Trophoblast cell (in vitro differentiated cells and primary cell): ENCODE data around the gene ARHGAP11B.
"Not testable (repeated sequence)": the region's sequence is repeated elsewhere in the genome, so short reads cannot be mapped to it uniquely, and the experiment has no call there.

ENCODE experiments used
- DNase-seq, 2 donors: peaks; one replicate each; pipeline ENCODE4 v3.0.0-alpha.2; 2016
- H2AFZ ChIP-seq: 2 replicates; pipeline ENCODE4 v1.6.1; 2013; ENCODE audit warnings: low read length, moderate library complexity, mild to moderate bottlenecking; ENCODE audit not compliant: insufficient read depth, poor library complexity
- H2AK5ac ChIP-seq: 2 replicates; pipeline ENCODE4 v1.6.1; 2013; ENCODE audit warnings: mild to moderate bottlenecking, low read length
- H2BK120ac ChIP-seq: 2 replicates; pipeline ENCODE4 v1.6.1; 2013; ENCODE audit warnings: low read length, mild to moderate bottlenecking, moderate library complexity; ENCODE audit not compliant: insufficient read depth, poor library complexity
- H2BK12ac ChIP-seq: 2 replicates; pipeline ENCODE4 v1.6.1; 2013; ENCODE audit warnings: mild to moderate bottlenecking, low read length, moderate library complexity
- H2BK5ac ChIP-seq: 2 replicates; pipeline ENCODE4 v1.6.1; 2013; ENCODE audit warnings: low read length, low read depth, moderate library complexity, mild to moderate bottlenecking; ENCODE audit not compliant: poor library complexity
- H3K14ac ChIP-seq: 2 replicates; pipeline ENCODE4 v1.6.1; 2013; ENCODE audit warnings: mild to moderate bottlenecking, low read length
- H3K18ac ChIP-seq: 2 replicates; pipeline ENCODE4 v1.6.1; 2013; ENCODE audit warnings: mild to moderate bottlenecking, low read length
- H3K23ac ChIP-seq: 2 replicates; pipeline ENCODE4 v1.6.1; 2013; ENCODE audit warnings: low read length
- H3K27ac ChIP-seq: 2 replicates; pipeline ENCODE4 v1.5.1; 2013; ENCODE audit warnings: low read depth, mild to moderate bottlenecking, inconsistent platforms, low read length, moderate library complexity
- H3K27me3 ChIP-seq: 2 replicates; pipeline ENCODE4 v1.6.1; 2013; ENCODE audit warnings: inconsistent platforms, mild to moderate bottlenecking, low read length, moderate library complexity; ENCODE audit not compliant: insufficient read depth
- H3K36me3 ChIP-seq, 2 experiments: 1 replicate in 1 of 2; 2 replicates in 1 of 2; pipeline ENCODE4 v1.6.1; 2013; ENCODE audit warnings: low read length in 2 of 2, mild to moderate bottlenecking in 2 of 2, moderate library complexity in 1 of 2; ENCODE audit not compliant: insufficient read depth in 2 of 2, control insufficient read depth in 1 of 2
- H3K4ac ChIP-seq: 2 replicates; pipeline ENCODE4 v1.6.1; 2013; ENCODE audit warnings: low read depth, mild to moderate bottlenecking, low read length, moderate library complexity
- H3K4me1 ChIP-seq, 2 experiments: 1 replicate in 1 of 2; 2 replicates in 1 of 2; pipeline ENCODE4 v1.6.1; 2013; ENCODE audit warnings: low read length in 2 of 2, mild to moderate bottlenecking in 2 of 2, moderate library complexity in 1 of 2; ENCODE audit not compliant: insufficient read depth in 2 of 2, control insufficient read depth in 1 of 2
- H3K4me2 ChIP-seq: 2 replicates; pipeline ENCODE4 v1.6.1; 2013; ENCODE audit warnings: inconsistent platforms, mild to moderate bottlenecking, low read length, moderate library complexity
- H3K4me3 ChIP-seq: 2 replicates; pipeline ENCODE4 v1.5.1; 2013; ENCODE audit warnings: mild to moderate bottlenecking, low read depth, low read length, inconsistent platforms
- H3K79me1 ChIP-seq: one replicate; pipeline ENCODE4 v1.6.1; 2013; ENCODE audit warnings: low read length
- H3K79me2 ChIP-seq: 2 replicates; pipeline ENCODE4 v1.6.1; 2013; ENCODE audit warnings: low read length, mild to moderate bottlenecking; ENCODE audit not compliant: control insufficient read depth, insufficient read depth, poor library complexity
- H3K9ac ChIP-seq: 2 replicates; pipeline ENCODE4 v1.6.1; 2013; ENCODE audit warnings: mild to moderate bottlenecking, low read length
- H3K9me3 ChIP-seq: 2 replicates; pipeline ENCODE4 v1.6.1; 2013; ENCODE audit warnings: low read depth, mild to moderate bottlenecking, control low read depth, inconsistent platforms, low read length; ENCODE audit not compliant: insufficient read depth
- H4K12ac ChIP-seq: 2 replicates; pipeline ENCODE4 v1.6.1; 2013; ENCODE audit warnings: low read depth, mild to moderate bottlenecking, low read length, moderate library complexity
- H4K8ac ChIP-seq: 2 replicates; pipeline ENCODE4 v1.6.1; 2013; ENCODE audit warnings: low read depth, mild to moderate bottlenecking, low read length, moderate library complexity
- H4K91ac ChIP-seq: one replicate; pipeline ENCODE4 v1.6.1; 2013; ENCODE audit warnings: low read depth, mild to moderate bottlenecking, low read length, moderate library complexity
- WGBS: extraction: QIAGEN DNeasy Blood & Tissue Kit; methylation state at CpG from one replicate; pipeline ENCODE4 v1.1.7; 2013; ENCODE audit warnings: missing lambda C conversion rate; ENCODE audit not compliant: insufficient read length, insufficient coverage; ENCODE audit errors: extremely low coverage; 5-methylcytosine and 5-hydroxymethylcytosine counted together

ARHGAP11B gene

DNA sequence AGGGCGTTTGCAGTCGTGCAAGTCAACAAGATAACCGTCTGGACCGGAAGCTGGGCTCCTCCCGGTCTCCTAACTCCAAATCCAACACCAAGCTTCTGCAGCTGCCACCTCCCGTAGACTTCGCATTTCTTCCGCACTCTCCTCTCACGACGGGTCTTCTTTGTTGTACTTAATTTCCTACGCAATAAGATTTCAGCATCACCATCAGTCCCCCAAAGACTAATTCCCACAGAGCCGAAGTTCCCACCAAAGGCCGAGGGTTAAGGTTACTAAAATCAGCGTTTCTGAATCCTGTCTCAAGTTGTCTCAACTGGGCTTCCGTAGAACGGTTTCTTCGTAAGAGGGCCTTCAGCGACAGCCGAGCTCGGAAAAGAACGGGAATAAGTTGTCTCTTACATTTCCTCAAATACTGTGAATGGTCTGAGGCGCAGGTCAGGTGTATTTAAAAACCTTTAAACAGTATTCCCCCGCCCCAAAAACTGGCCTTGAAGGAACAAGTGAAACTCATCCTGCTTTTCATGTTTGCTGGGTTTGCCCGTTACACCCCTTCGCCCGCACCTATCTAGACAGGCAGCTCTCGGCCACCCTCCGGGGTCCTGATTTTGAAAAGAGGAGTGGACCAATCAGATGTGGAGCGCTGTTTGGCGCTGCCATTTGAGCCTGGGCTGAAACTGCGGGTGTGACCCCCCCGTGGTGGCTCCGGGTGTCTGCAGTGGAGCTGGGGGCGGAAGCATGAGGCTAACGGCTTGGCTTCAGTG, at the start of gene ARHGAP11B:
ARHGAP11B (plus strand) TSS at position 693 of the 758 bp plus-strand sequence.
- not testable (repeated sequence) for H2BK12ac ChIP-seq, H3K36me3 ChIP-seq, H3K4me1 ChIP-seq, H3K9me3 ChIP-seq, H3K79me1 ChIP-seq, H3K23ac ChIP-seq, H2AK5ac ChIP-seq, H3K79me2 ChIP-seq, H3K27me3 ChIP-seq
- Histone ChIP-seq H3K4me3 (peak within 1 kb of the TSS; percentile 79), H4K8ac (peak within 1 kb of the TSS; percentile 53), H4K12ac (peak within 1 kb of the TSS; percentile 59), H3K4me2 (peak within 1 kb of the TSS; percentile 83), H3K18ac (peak within 1 kb of the TSS; percentile 46), H2BK5ac (peak within 1 kb of the TSS; percentile 57), H3K14ac (peak within 1 kb of the TSS; percentile 25), H3K4ac (peak within 1 kb of the TSS; percentile 33), H2BK120ac (peak within 1 kb of the TSS; percentile 46), H4K91ac (peak within 1 kb of the TSS; percentile 66), H2AFZ (peak within 1 kb of the TSS; percentile 52), H3K9ac (peak within 1 kb of the TSS; percentile 95), H3K27ac (peak within 1 kb of the TSS; percentile 68)
- DNase-seq: peak; percentile 88 to 99
- no CpG with 5 or more reads among the region's 35 CpGs for WGBS

DNA sequence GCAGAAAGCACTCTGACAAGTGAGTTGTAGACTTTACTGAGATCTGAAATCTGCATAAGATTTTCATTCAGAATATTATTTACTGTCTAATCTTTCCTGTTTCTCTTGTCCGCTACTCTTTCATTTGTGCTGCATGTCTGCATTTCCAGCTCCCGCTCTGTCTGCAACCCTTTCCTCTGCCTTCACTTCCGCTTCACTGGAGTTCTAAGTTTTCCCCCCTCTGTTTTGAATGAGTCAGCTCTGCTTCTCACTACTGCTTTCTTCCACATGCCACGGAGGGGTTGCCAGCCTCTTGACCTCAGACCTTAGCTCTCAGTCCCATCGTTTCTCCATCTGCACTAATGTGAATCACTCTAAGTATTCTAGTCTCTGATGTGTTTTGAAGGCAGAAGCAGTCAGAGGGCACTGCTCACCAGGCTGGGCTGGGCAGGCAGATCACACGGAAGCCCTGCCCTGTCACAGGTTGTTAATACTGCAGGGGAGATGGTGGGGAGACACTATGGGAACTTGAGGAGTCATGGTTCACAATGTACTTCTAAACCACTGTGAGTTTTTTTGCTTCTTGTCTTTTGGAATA, 46.4 kb upstream of the ARHGAP11B start:
- H2BK120ac ChIP-seq, H2AK5ac ChIP-seq, H3K18ac ChIP-seq, H4K12ac ChIP-seq, H4K8ac ChIP-seq, H3K36me3 ChIP-seq, H3K79me2 ChIP-seq, H3K4me1 ChIP-seq, H3K79me1 ChIP-seq, H2BK12ac ChIP-seq, H3K9me3 ChIP-seq, H3K23ac ChIP-seq, H4K91ac ChIP-seq, H3K4me2 ChIP-seq, H3K14ac ChIP-seq, H2BK5ac ChIP-seq, H3K4ac ChIP-seq, H2AFZ ChIP-seq, H3K27me3 ChIP-seq, H3K4me3 ChIP-seq, H3K27ac ChIP-seq, H3K9ac ChIP-seq, DNase-seq: not testable (repeated sequence)
- no CpG with 5 or more reads among the region's 6 CpGs for WGBS

DNA sequence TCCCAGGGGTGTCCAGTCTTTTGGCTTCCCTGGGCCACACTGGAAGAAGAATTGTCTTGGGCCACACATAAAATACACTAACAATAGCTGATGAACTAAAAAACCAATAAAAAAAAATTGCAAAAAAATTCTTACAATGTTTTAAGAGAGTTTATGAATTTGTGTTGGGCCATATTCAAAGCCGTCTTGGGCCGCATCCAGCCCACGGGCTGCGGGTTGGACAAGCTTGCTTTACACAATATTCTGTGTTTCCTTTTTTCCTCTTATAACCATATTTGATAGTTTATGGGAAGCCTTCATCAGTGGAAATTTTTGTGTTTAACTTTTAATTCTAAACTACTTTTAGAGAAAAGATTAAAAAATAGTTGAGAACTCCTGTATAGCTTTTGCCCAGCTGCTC, 45.2 kb upstream of the ARHGAP11B start:
- DNase-seq, H3K27ac ChIP-seq, H3K27me3 ChIP-seq, H3K9me3 ChIP-seq, H3K14ac ChIP-seq, H3K4ac ChIP-seq, H2AK5ac ChIP-seq, H2BK120ac ChIP-seq, H3K4me2 ChIP-seq, H3K36me3 ChIP-seq, H4K8ac ChIP-seq, H4K91ac ChIP-seq, H2BK12ac ChIP-seq, H3K4me1 ChIP-seq, H3K4me3 ChIP-seq, H4K12ac ChIP-seq, H3K23ac ChIP-seq, H3K79me2 ChIP-seq, H2AFZ ChIP-seq, H2BK5ac ChIP-seq, H3K79me1 ChIP-seq, H3K9ac ChIP-seq, H3K18ac ChIP-seq: not testable (repeated sequence)
- WGBS: no CpG with 5 or more reads among the region's 4 CpGs

DNA sequence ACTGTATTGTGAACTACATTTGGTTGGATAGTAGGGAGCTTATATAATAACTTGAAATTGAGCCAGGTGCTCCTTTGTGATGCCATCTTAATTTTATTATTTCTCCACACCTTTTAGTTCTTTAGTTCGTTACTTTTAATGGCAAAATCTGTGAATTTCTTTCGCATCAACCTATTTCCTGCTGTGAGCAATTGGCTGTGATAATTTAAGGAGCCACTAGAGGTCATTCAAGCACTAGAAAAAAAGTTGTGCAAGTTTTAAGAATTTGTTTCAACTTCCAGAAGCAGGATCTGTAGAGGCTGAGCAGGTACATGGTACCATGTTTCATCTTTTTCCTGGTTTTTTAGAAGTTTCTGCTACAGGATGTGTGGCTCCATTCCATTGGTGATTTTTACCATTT, 27.0 kb upstream of the ARHGAP11B start:
- not testable (repeated sequence) for H4K91ac ChIP-seq, H2BK5ac ChIP-seq, H3K23ac ChIP-seq, H2BK120ac ChIP-seq, H2AK5ac ChIP-seq, H3K27me3 ChIP-seq, H4K12ac ChIP-seq, H3K27ac ChIP-seq, H4K8ac ChIP-seq, H3K79me1 ChIP-seq, H3K79me2 ChIP-seq, H3K36me3 ChIP-seq, H3K4me1 ChIP-seq, H3K4ac ChIP-seq, DNase-seq, H2BK12ac ChIP-seq, H2AFZ ChIP-seq, H3K18ac ChIP-seq, H3K14ac ChIP-seq, H3K4me2 ChIP-seq, H3K4me3 ChIP-seq, H3K9me3 ChIP-seq, H3K9ac ChIP-seq
- WGBS: no CpG with 5 or more reads among the region's 2 CpGs
